ENCODE results near the gene LAMTOR3. TPM values are rescaled to one million over a fixed set of nuclear protein-coding genes. Genes with fewer than 3 reads are reported as not detected.

Gene LAMTOR3
- total and polyA plus RNA-seq, 2 donors (not counting 3 experiments of a cell fraction or from before 2014, with no cell fraction given): 25.3 to 31.0 TPM

DNA sequence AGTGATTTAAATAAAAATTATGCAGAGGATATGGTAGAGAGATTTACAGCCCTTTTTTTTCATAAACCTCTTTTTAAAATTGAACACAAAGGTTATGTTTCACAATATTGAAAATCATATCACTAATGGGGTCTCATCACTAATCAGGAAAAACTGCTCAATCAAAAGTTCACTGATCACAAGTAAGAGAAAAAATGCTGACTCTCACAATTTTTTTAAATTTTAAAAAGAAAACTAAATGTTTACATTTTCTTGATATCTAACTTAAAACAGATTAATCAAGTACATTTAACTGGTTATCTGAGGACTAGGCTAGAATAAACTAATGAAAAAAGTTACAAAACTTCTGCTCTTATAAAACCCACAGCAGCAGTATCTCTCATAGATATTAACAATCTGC is 8.5 kb downstream of the LAMTOR3 start:
- no TSS peak for BruUV-seq (replicated peaks)
- Histone ChIP-seq H3K4me2 (ENCODE audit: insufficient read depth, low read length) (no peak overlapping the region), H3K79me2 (ENCODE audit: control insufficient read depth, insufficient read depth, low read length) (peaks cover 17% of the 10 kb centered on the region), H3K4me3 (replicated peaks in 1 of 3; ENCODE audit: insufficient read depth in 1 of 3, low read depth in 1 of 3, low read length in 3 of 3) (no peak overlapping the region), H3K9me1 (replicated peaks; ENCODE audit: control insufficient read depth, extremely low read depth, insufficient read depth, low read length) (no peaks in the 10 kb centered on the region), H3K36me3 (ENCODE audit: control insufficient read depth in 2 of 2, extremely low read depth in 1 of 2, insufficient read depth in 2 of 2, low read length in 2 of 2) (peaks cover 1 to 9% of the 10 kb centered on the region in 2 experiments), H3K27me3 (ENCODE audit: control insufficient read depth in 2 of 2, insufficient read depth in 2 of 2, low read length in 2 of 2) (no peaks in the 10 kb centered on the region), H3K9ac (replicated peaks; ENCODE audit: extremely low read depth, insufficient read depth, low read length) (no peak overlapping the region), H2AFZ (ENCODE audit: low read depth, low read length) (no peak overlapping the region), H3K4me1 (ENCODE audit: control insufficient read depth, extremely low read depth, insufficient read depth, low read length) (no peaks in the 10 kb centered on the region), H4K20me1 (replicated peaks; ENCODE audit: control insufficient read depth, extremely low read depth, insufficient read depth, low read length) (no peaks in the 10 kb centered on the region), H3K27ac (ENCODE audit: insufficient read depth, low read depth, low read length) (no peak overlapping the region), H3K9me3 (replicated peaks; ENCODE audit: control insufficient read depth, insufficient read depth, low read length) (no peaks in the 10 kb centered on the region)
- dilution Hi-C loops (cut with MboI; ENCODE audit: extremely low pct_ligation_motif_present, low sequenced_read_pairs): no loop called here
- ChIA-PET CTCF (interaction anchor here (1.0 to 1.2 kb wide), 2 partner anchors 74 to 77 kb away, joined by 5 to 12 read pairs; no protein-coding TSS in a partner anchor), POLR2A (no interaction called here)
- intact Hi-C loops (cut with micrococcal nuclease): loop anchor here (2.0 kb wide), 2 partner anchors 73 to 323 kb away; no protein-coding TSS in a partner anchor
- FAIRE-seq (no peak), DNase-seq (ENCODE audit: low read depth, low spot score) (no peak)
- TF ChIP-seq POLR2AphosphoS5 (IDR thresholded peaks at IDR 0.05; ENCODE audit: insufficient read depth, low read depth, low read length) (no peak), POLR2A (IDR thresholded peaks at IDR 0.05; ENCODE audit: low read depth, low read length) (no peak)
- TF ChIP-seq, protein P1, sequence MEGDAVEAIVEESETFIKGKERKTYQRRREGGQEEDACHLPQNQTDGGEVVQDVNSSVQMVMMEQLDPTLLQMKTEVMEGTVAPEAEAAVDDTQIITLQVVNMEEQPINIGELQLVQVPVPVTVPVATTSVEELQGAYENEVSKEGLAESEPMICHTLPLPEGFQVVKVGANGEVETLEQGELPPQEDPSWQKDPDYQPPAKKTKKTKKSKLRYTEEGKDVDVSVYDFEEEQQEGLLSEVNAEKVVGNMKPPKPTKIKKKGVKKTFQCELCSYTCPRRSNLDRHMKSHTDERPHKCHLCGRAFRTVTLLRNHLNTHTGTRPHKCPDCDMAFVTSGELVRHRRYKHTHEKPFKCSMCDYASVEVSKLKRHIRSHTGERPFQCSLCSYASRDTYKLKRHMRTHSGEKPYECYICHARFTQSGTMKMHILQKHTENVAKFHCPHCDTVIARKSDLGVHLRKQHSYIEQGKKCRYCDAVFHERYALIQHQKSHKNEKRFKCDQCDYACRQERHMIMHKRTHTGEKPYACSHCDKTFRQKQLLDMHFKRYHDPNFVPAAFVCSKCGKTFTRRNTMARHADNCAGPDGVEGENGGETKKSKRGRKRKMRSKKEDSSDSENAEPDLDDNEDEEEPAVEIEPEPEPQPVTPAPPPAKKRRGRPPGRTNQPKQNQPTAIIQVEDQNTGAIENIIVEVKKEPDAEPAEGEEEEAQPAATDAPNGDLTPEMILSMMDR (IDR thresholded peaks at IDR 0.05; ENCODE audit: extremely low read depth in 1 of 2, insufficient read depth in 1 of 2, low read depth in 1 of 2, low read length in 2 of 2): no peak

DNA sequence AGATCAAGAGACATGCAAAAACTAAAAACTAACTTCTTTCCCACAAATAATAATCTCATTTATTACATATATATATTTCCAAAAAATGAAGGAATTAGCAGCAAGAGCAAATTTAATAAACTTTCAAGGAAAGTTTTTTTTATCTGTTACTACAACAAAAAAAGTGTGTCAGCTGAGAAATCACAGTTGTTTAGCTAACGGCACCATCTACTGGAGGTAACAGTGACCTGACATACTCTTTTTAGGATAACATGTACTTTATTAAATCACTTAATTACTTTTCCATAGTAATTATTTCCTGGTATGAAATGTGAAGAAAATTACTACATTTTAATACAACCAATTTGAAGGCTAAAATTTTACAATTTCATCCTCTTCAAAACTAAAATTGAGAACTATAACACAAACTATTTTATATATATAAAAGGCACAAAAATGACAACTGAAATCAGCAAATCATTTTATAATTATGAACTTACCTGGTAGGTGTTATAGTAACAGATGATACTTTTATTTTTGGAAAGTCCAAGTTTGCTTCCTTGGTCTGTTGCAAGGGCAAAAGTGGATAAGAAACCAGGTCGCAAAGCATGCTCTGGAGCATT is 9.1 kb downstream of the LAMTOR3 start:
- H3K27me3 ChIP-seq (ENCODE audit: control insufficient read depth in 2 of 2, insufficient read depth in 2 of 2, low read length in 2 of 2): no peaks in the 10 kb centered on the region
- no peak overlapping the region for H2AFZ ChIP-seq (ENCODE audit: low read depth, low read length)
- BruUV-seq (replicated peaks): no TSS peak
- no peaks in the 10 kb centered on the region for H3K9me3 ChIP-seq (replicated peaks; ENCODE audit: control insufficient read depth, insufficient read depth, low read length)
- TF ChIP-seq, protein P2, sequence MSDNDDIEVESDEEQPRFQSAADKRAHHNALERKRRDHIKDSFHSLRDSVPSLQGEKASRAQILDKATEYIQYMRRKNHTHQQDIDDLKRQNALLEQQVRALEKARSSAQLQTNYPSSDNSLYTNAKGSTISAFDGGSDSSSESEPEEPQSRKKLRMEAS (IDR thresholded peaks at IDR 0.05; ENCODE audit: insufficient read depth, insufficient read length): no peak
- TF ChIP-seq, protein P1 (IDR thresholded peaks at IDR 0.05; ENCODE audit: extremely low read depth in 1 of 2, insufficient read depth in 1 of 2, low read depth in 1 of 2, low read length in 2 of 2): peak in 1 of 2 donors; percentile 20
- TF ChIP-seq FOS (IDR thresholded peaks at IDR 0.05; ENCODE audit: borderline replicate concordance, insufficient read depth, low read length) (no peak), POLR2A (IDR thresholded peaks at IDR 0.05; ENCODE audit: low read depth, low read length) (no peak), GATA2 (IDR thresholded peaks at IDR 0.05; ENCODE audit: insufficient read depth, insufficient read length, low read depth, low read length) (no peak)
- no peak overlapping the region for H3K27ac ChIP-seq (ENCODE audit: insufficient read depth, low read depth, low read length)
- H3K36me3 ChIP-seq (ENCODE audit: control insufficient read depth in 2 of 2, extremely low read depth in 1 of 2, insufficient read depth in 2 of 2, low read length in 2 of 2): peaks cover 7 to 9% of the 10 kb centered on the region in 2 experiments
- dilution Hi-C loops (cut with MboI; ENCODE audit: extremely low pct_ligation_motif_present, low sequenced_read_pairs) (no loop called here), intact Hi-C loops (cut with micrococcal nuclease) (loop anchor here (2.0 kb wide), 2 partner anchors 72 to 322 kb away; no protein-coding TSS in a partner anchor)
- no peaks in the 10 kb centered on the region for H3K4me1 ChIP-seq (ENCODE audit: control insufficient read depth, extremely low read depth, insufficient read depth, low read length)
- H3K9me1 ChIP-seq (replicated peaks; ENCODE audit: control insufficient read depth, extremely low read depth, insufficient read depth, low read length): no peaks in the 10 kb centered on the region
- peak; percentile 33 for DNase-seq (ENCODE audit: low read depth, low spot score)
- H4K20me1 ChIP-seq (replicated peaks; ENCODE audit: control insufficient read depth, extremely low read depth, insufficient read depth, low read length): no peaks in the 10 kb centered on the region
- H3K79me2 ChIP-seq (ENCODE audit: control insufficient read depth, insufficient read depth, low read length): peaks cover 13% of the 10 kb centered on the region
- POLR2A ChIA-PET: no interaction called here
- H3K9ac ChIP-seq (replicated peaks; ENCODE audit: extremely low read depth, insufficient read depth, low read length): no peak overlapping the region
- no peak for FAIRE-seq
- CTCF ChIA-PET: interaction anchor here (0.7 to 1.2 kb wide), 6 partner anchors 9 to 77 kb away, joined by 3 to 12 read pairs (median 4); partner anchors contain the start of gene LAMTOR3
- H3K4me2 ChIP-seq (ENCODE audit: insufficient read depth, low read length): no peak overlapping the region
- no peak overlapping the region for H3K4me3 ChIP-seq (replicated peaks in 1 of 3; ENCODE audit: insufficient read depth in 1 of 3, low read depth in 1 of 3, low read length in 3 of 3)
